ENCODE results near the gene NOX3. TPM values are rescaled to one million over a fixed set of nuclear protein-coding genes. Genes with fewer than 3 reads are reported as not detected.

NOX3 gene
- total and polyA plus RNA-seq, 2 donors (not counting 1 experiment from before 2014, with no cell fraction given): not detected

- Mint-ChIP-seq H3K27me3 (no peaks in the 10 kb centered on the region), H3K27ac (no peak overlapping the region), H3K4me3 (no peak overlapping the region), H3K4me1 (peaks cover 12% of the 10 kb centered on the region), H3K9me3 (ENCODE audit: insufficient read depth) (no peaks in the 10 kb centered on the region)
- Histone ChIP-seq H3K4me3 (ENCODE audit: control extremely low read depth in 1 of 5, extremely low read depth in 1 of 5, insufficient read depth in 1 of 5, low read depth in 2 of 5, low read length in 4 of 5) (no peak overlapping the region), H3K36me3 (replicated peaks in 1 of 2; ENCODE audit: control extremely low read depth in 1 of 2, control insufficient read depth in 1 of 2, extremely low read depth in 1 of 2, insufficient read depth in 2 of 2, low read length in 1 of 2) (no peaks in the 10 kb centered on the region), H3K27me3 (replicated peaks in 1 of 4; ENCODE audit: control extremely low read depth in 1 of 4, control insufficient read depth in 3 of 4, insufficient read depth in 4 of 4, low read length in 3 of 4) (no peaks in the 10 kb centered on the region), H4K20me1 (ENCODE audit: control insufficient read depth, insufficient read depth, low read length, poor library complexity, severe bottlenecking) (no peaks in the 10 kb centered on the region), H3K9ac (ENCODE audit: low read length) (no peak overlapping the region), H2AFZ (ENCODE audit: insufficient read depth, low read depth, low read length, poor library complexity, severe bottlenecking) (no peak overlapping the region), H3K4me1 (ENCODE audit: control insufficient read depth in 2 of 2, insufficient read depth in 2 of 2, low read length in 2 of 2) (peaks cover 6 to 8% of the 10 kb centered on the region in 2 donors), H3K4me2 (replicated peaks; ENCODE audit: low read depth, low read length, poor library complexity, severe bottlenecking) (no peak overlapping the region), H3K9me3 (ENCODE audit: control extremely low read depth in 1 of 3, control insufficient read depth in 2 of 3, insufficient read depth in 1 of 3, low read length in 2 of 3) (no peaks in the 10 kb centered on the region), H3K79me2 (ENCODE audit: control insufficient read depth, insufficient read depth, low read length) (no peaks in the 10 kb centered on the region), H3K27ac (ENCODE audit: low read length in 2 of 2) (no peak overlapping the region)
- WGBS (ENCODE audit: insufficient coverage): 57% methylated on average over 3 of the region's 3 CpGs
- intact Hi-C loops (cut with micrococcal nuclease): no loop called here
- no peak for DNase-seq
- TF ChIP-seq CTCF (IDR thresholded peaks at IDR 0.05) (no peak), EZH2 (IDR thresholded peaks at IDR 0.05; ENCODE audit: borderline replicate concordance, insufficient read depth, low read depth, low read length, poor library complexity, severe bottlenecking) (no peak)
- ChIA-PET CTCF (no interaction called here), POLR2A (no interaction called here)
- no peak for ATAC-seq (ENCODE audit: low read depth)
Measured at GRCh38 chr6:155404937-155405336, 50.7 kb downstream of the NOX3 start.

- CTCF ChIA-PET: interaction anchor here (1.0 kb wide), 1 partner anchor 9 kb away, joined by 3 read pairs; no protein-coding TSS in a partner anchor
- no peak overlapping the region for H3K27ac ChIP-seq (ENCODE audit: low read length in 2 of 2)
- H3K4me3 ChIP-seq (ENCODE audit: control extremely low read depth in 1 of 5, extremely low read depth in 1 of 5, insufficient read depth in 1 of 5, low read depth in 2 of 5, low read length in 4 of 5): no peak overlapping the region
- Mint-ChIP-seq H3K4me3 (no peak overlapping the region), H3K27me3 (peaks cover 3% of the 10 kb centered on the region), H3K4me1 (peaks cover 12% of the 10 kb centered on the region), H3K9me3 (ENCODE audit: insufficient read depth) (no peaks in the 10 kb centered on the region), H3K27ac (no peak overlapping the region)
- no peaks in the 10 kb centered on the region for H3K9me3 ChIP-seq (ENCODE audit: control extremely low read depth in 1 of 3, control insufficient read depth in 2 of 3, insufficient read depth in 1 of 3, low read length in 2 of 3)
- no peak for TF ChIP-seq EZH2 (IDR thresholded peaks at IDR 0.05; ENCODE audit: borderline replicate concordance, insufficient read depth, low read depth, low read length, poor library complexity, severe bottlenecking)
- TF ChIP-seq CTCF (IDR thresholded peaks at IDR 0.05): no peak
- H3K27me3 ChIP-seq (replicated peaks in 1 of 4; ENCODE audit: control extremely low read depth in 1 of 4, control insufficient read depth in 3 of 4, insufficient read depth in 4 of 4, low read length in 3 of 4): no peaks in the 10 kb centered on the region
- no peak overlapping the region for H2AFZ ChIP-seq (ENCODE audit: insufficient read depth, low read depth, low read length, poor library complexity, severe bottlenecking)
- POLR2A ChIA-PET: no interaction called here
- intact Hi-C loops (cut with micrococcal nuclease): no loop called here
- H3K4me1 ChIP-seq (ENCODE audit: control insufficient read depth in 2 of 2, insufficient read depth in 2 of 2, low read length in 2 of 2): peaks cover 6 to 8% of the 10 kb centered on the region in 2 donors
- no peak overlapping the region for H3K9ac ChIP-seq (ENCODE audit: low read length)
- no peaks in the 10 kb centered on the region for H3K36me3 ChIP-seq (replicated peaks in 1 of 2; ENCODE audit: control extremely low read depth in 1 of 2, control insufficient read depth in 1 of 2, extremely low read depth in 1 of 2, insufficient read depth in 2 of 2, low read length in 1 of 2)
- no peak overlapping the region for H3K4me2 ChIP-seq (replicated peaks; ENCODE audit: low read depth, low read length, poor library complexity, severe bottlenecking)
- no peak for DNase-seq
- WGBS (ENCODE audit: insufficient coverage): no CpG with 5 or more reads among the region's 7 CpGs
- no peak for ATAC-seq (ENCODE audit: low read depth)
- H4K20me1 ChIP-seq (ENCODE audit: control insufficient read depth, insufficient read depth, low read length, poor library complexity, severe bottlenecking): no peaks in the 10 kb centered on the region
- no peaks in the 10 kb centered on the region for H3K79me2 ChIP-seq (ENCODE audit: control insufficient read depth, insufficient read depth, low read length)
Measured at GRCh38 chr6:155402656-155403304, 52.9 kb downstream of the NOX3 start.

Data from B cell (primary cell).